Activated T-cell treated with anti-CD3 and anti-CD28 coated beads, Interleukin-2, amount 50 U/mL, for 24 hours (primary cell): ENCODE data around the gene PIN4.

Source experiments
- DNase-seq: peaks from one replicate; pipeline ENCODE4 v3.0.0-alpha.2; 2020
- H3K27ac Mint-ChIP-seq: 2 replicates; pipeline ENCODE4 v1.8.0; 2020; ENCODE audit warnings: mild to moderate bottlenecking, mixed read lengths
- H3K27me3 Mint-ChIP-seq: 2 replicates; pipeline ENCODE4 v1.8.0; 2020; ENCODE audit warnings: mixed read lengths
- H3K36me3 Mint-ChIP-seq: 2 replicates; pipeline ENCODE4 v1.8.0; 2020; ENCODE audit warnings: low read depth, mixed read lengths
- H3K4me1 Mint-ChIP-seq: 2 replicates; pipeline ENCODE4 v1.8.0; 2020; ENCODE audit warnings: low read depth, mixed read lengths
- H3K4me3 Mint-ChIP-seq: 2 replicates; pipeline ENCODE4 v1.8.0; 2020; ENCODE audit warnings: mild to moderate bottlenecking, moderate library complexity, mixed read lengths
- H3K9me3 Mint-ChIP-seq: 2 replicates; pipeline ENCODE4 v1.8.0; 2020; ENCODE audit warnings: mixed read lengths

Gene PIN4

DNA sequence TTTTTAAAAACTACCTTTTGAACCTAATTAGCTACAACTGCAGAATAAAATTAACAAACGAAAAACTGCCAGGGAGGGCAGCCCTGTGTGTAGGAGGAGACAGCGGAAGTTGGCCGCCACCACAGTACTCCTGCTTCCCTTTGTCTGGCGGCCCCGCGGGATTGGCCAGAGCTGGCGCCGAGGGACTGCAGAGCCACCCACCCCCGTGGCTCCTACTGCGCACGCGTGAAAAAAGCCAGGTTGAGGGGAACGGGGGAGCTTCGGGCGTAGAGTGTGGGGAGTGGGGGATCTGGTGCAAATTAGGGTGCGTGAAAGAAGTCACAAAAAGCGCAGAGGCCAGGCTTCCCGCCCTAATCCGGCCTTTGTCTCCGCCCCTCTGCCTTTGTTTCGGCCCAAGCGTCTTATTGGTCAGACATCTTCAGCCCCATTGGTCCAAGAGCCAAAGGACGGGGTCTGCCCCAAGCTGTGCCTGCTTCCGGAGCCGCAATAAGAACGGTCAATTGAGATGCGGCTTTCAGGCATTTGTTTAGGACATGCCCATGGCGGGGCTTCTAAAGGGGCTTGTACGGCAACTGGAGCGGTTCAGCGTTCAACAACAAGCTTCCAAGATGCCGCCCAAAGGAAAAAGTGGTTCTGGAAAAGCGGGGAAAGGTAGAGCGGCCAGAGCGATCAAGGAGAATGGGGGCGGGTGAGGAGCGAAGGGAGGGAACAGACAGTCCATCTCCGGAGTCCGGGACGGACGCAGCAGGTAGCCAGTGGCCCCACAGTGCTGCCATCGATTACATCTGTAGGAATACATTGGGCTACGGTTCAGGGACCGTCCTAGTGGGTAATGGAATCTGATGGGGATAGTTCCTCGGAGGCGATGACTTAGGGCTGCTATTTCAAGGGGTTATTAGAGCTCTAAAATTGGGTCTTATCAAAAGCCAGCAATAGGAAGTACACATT is at the start of gene PIN4:
Gene PIN4 (plus strand): TSS at position 580 of the 948 bp plus-strand sequence. CDS start 29 bp downstream, at position 609.
- H3K4me1 Mint-ChIP-seq = peaks cover 14% of the 10 kb centered on the region
- peak; percentile 85 for DNase-seq
- H3K36me3 Mint-ChIP-seq = peaks cover 10% of the 10 kb centered on the region
- no peak within 1 kb of the TSS for H3K4me3 Mint-ChIP-seq
- peaks cover 11% of the 10 kb centered on the region for H3K27me3 Mint-ChIP-seq
- no peak within 1 kb of the TSS for H3K27ac Mint-ChIP-seq
- H3K9me3 Mint-ChIP-seq = no peaks in the 10 kb centered on the region

GRCh38 chrX:72132456-72132855 is 49.1 kb upstream of the PIN4 start:
- H3K4me3 Mint-ChIP-seq = no peak overlapping the region

DNA sequence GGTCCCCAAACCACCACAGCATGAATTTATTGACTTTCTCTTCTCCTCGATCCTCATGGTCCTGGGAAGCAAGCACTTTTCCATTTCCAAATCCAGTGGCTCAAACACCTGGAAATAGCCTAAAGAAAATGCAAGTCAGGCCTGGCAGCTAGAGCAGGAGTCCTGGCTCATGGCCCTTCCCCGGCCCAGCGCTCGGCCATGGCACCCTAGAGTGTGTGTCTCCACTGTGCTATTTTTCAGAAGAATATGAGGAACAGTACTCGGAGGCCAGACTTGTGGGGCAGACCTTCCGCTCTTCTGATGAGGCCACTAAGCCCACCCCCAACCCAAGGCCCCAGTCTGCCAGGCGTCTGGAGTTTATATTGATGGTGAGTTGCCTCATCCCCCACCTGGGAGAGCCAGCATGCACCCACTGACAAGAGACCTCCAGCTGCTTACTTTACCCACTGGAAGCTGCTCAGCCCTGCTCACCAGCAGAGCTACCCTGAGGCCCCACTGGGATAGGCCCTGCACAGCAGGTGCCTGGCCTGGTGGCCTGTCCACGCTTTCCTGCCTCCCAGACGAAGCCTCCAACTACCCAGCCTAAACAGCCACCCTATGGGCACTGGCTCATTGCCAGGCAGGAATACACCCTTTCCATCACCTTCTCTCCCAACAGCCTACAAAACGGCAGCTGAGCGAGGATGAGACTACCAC is 47.6 kb upstream of the PIN4 start:
- H3K4me3 Mint-ChIP-seq = no peak overlapping the region
- H3K27ac Mint-ChIP-seq = no peak overlapping the region

More at GRCh38 chrX:72132456-72132855, 49.1 kb upstream of the PIN4 start:
- peaks cover 82% of the 10 kb centered on the region for H3K27me3 Mint-ChIP-seq
- peaks cover 6% of the 10 kb centered on the region for H3K4me1 Mint-ChIP-seq
- H3K36me3 Mint-ChIP-seq = no peaks in the 10 kb centered on the region
- no peak overlapping the region for H3K27ac Mint-ChIP-seq
- H3K9me3 Mint-ChIP-seq = no peaks in the 10 kb centered on the region
- no peak for DNase-seq

GRCh38 chrX:72137846-72138495 is 43.6 kb upstream of the PIN4 start:
- no peaks in the 10 kb centered on the region for H3K36me3 Mint-ChIP-seq
- peaks cover 11% of the 10 kb centered on the region for H3K4me1 Mint-ChIP-seq
- H3K4me3 Mint-ChIP-seq = no peak overlapping the region
- no peak for DNase-seq
- no peak overlapping the region for H3K27ac Mint-ChIP-seq
- peaks cover 79% of the 10 kb centered on the region for H3K27me3 Mint-ChIP-seq
- H3K9me3 Mint-ChIP-seq = no peaks in the 10 kb centered on the region

More for the DNA sequence above, 47.6 kb upstream of the PIN4 start:
- DNase-seq = no peak
- Mint-ChIP-seq H3K4me1 (peaks cover 6% of the 10 kb centered on the region), H3K9me3 (no peaks in the 10 kb centered on the region), H3K36me3 (no peaks in the 10 kb centered on the region), H3K27me3 (peaks cover 78% of the 10 kb centered on the region)

- Mint-ChIP-seq H3K9me3 (no peaks in the 10 kb centered on the region), H3K27ac (no peak overlapping the region), H3K36me3 (no peaks in the 10 kb centered on the region), H3K27me3 (peaks cover 72% of the 10 kb centered on the region), H3K4me3 (no peak overlapping the region), H3K4me1 (peaks cover 24% of the 10 kb centered on the region)
- DNase-seq = no peak
These were observed 42.0 kb upstream of the PIN4 start for GRCh38 chrX:72139538-72139937.

GRCh38 chrX:72141372-72142004 is 40.1 kb upstream of the PIN4 start:
- no peak overlapping the region for H3K27ac Mint-ChIP-seq
- no peak for DNase-seq
- H3K4me1 Mint-ChIP-seq = peaks cover 28% of the 10 kb centered on the region
- H3K4me3 Mint-ChIP-seq = no peak overlapping the region
- no peaks in the 10 kb centered on the region for H3K9me3 Mint-ChIP-seq
- H3K27me3 Mint-ChIP-seq = peaks cover 64% of the 10 kb centered on the region
- no peaks in the 10 kb centered on the region for H3K36me3 Mint-ChIP-seq

GRCh38 chrX:72142094-72142793 is 39.3 kb upstream of the PIN4 start:
- H3K27me3 Mint-ChIP-seq = peaks cover 68% of the 10 kb centered on the region
- no peak overlapping the region for H3K4me3 Mint-ChIP-seq
- no peak overlapping the region for H3K27ac Mint-ChIP-seq
- DNase-seq = no peak
- H3K9me3 Mint-ChIP-seq = no peaks in the 10 kb centered on the region
- H3K4me1 Mint-ChIP-seq = peaks cover 28% of the 10 kb centered on the region
- H3K36me3 Mint-ChIP-seq = no peaks in the 10 kb centered on the region

DNA sequence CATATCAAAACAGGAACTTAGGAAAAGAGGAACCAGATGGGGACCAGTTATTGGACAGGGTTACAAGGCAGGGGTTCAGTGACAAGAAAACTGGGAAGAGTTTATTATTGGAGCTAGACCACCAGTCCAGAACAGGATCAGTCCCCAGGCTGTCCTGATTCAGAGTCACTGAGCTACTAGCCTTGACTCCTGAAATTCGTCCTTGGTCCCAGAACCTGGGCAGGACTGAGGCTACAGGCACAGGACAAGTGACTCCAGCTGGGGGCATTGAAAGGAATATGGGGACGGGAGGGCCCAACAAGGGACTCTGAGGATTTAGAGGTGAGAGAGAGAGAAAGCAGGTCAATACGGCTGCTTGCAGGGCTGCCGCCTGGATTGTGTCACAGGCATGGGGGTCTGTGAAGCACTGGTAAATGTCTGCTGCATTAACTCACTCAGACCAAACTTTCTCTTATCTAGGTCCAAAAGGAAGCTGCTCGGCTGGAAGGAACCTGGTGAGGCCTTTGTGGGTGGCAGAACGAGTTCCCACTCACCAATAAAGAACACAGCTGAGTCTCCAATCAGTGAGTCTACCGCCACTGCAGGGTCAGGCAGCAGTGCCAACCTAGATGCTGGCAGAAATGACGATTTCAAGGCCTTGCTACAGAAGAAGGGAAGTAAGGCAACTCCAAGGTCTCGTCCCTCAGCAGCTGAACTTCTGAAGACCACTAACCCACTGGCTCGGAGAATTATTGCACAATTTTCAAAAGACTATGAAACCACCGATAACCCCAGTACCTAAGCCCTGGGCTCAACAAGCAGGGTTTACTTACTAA is 38.6 kb upstream of the PIN4 start:
- no peak overlapping the region for H3K4me3 Mint-ChIP-seq
- H3K27ac Mint-ChIP-seq = no peak overlapping the region

DNA sequence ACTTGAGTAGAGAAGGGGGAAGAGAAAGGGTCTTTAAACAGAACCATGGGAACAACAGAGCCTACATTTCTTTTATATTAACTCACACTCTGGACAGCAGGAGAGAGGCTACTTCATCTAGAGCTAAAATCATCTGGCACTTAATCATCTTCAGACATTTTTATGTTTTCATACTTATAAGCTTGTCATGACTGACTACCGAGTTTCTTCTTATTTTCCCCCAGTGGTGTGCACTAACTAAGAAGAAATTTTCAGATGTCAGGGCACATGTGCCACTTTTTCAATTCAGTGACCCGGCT is 38.0 kb upstream of the PIN4 start:
- no peak for DNase-seq
- no peaks in the 10 kb centered on the region for H3K9me3 Mint-ChIP-seq
- H3K27me3 Mint-ChIP-seq = peaks cover 71% of the 10 kb centered on the region
- H3K27ac Mint-ChIP-seq = no peak overlapping the region
- H3K36me3 Mint-ChIP-seq = no peaks in the 10 kb centered on the region
- H3K4me1 Mint-ChIP-seq = peaks cover 28% of the 10 kb centered on the region
- no peak overlapping the region for H3K4me3 Mint-ChIP-seq

More for the DNA sequence above, 38.6 kb upstream of the PIN4 start:
- DNase-seq = no peak
- H3K4me1 Mint-ChIP-seq = peaks cover 28% of the 10 kb centered on the region
- no peaks in the 10 kb centered on the region for H3K36me3 Mint-ChIP-seq
- no peaks in the 10 kb centered on the region for H3K9me3 Mint-ChIP-seq
- H3K27me3 Mint-ChIP-seq = peaks cover 73% of the 10 kb centered on the region

DNA sequence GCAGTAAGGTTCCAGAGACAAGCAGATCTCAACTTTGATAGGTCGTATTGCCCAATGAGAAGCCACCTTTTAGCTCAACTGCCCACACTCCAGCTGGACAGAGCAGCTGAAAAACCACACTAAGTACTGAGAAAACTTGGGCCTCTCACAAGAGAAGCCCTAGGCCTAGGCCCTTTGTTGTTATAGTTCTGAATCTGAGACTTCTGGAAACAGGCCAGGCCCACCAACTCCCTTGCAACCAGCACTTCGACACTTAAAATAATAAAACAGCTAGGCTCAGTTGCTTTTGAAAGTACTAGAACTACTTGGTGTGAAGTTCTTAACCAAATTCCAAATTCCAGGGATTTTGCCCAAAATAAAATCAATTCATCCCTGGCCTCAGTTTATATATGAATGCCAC is 36.4 kb upstream of the PIN4 start:
- Mint-ChIP-seq H3K4me1 (peaks cover 28% of the 10 kb centered on the region), H3K9me3 (no peaks in the 10 kb centered on the region), H3K27me3 (peaks cover 63% of the 10 kb centered on the region), H3K36me3 (no peaks in the 10 kb centered on the region), H3K4me3 (no peak overlapping the region), H3K27ac (no peak overlapping the region)
- no peak for DNase-seq

DNA sequence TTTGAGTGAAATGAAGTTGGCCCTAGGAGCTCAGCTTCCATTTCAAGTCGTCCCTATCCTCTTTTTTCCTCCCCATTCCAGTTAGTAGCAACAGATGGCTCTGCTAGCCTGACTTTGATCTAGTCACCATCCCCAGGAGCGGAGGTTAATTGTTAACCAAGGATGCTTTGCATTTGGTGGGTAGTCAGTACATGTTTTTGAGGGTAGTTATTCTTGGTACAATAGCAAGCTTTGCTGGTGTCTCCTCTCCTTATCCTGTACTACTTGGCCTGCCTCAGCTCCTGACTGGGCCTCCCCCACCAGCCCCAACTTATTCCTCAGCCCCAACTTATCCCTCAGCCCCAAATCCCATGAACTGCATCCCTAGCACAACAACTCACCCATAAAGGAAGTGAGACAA is 35.0 kb upstream of the PIN4 start:
- Mint-ChIP-seq H3K27me3 (peaks cover 59% of the 10 kb centered on the region), H3K9me3 (no peaks in the 10 kb centered on the region), H3K36me3 (no peaks in the 10 kb centered on the region), H3K27ac (no peak overlapping the region), H3K4me1 (peaks cover 24% of the 10 kb centered on the region), H3K4me3 (no peak overlapping the region)
- DNase-seq = no peak

GRCh38 chrX:72158773-72159172 is 22.8 kb upstream of the PIN4 start:
- Mint-ChIP-seq H3K27me3 (peaks cover 54% of the 10 kb centered on the region), H3K27ac (no peak overlapping the region), H3K36me3 (no peaks in the 10 kb centered on the region), H3K4me3 (no peak overlapping the region), H3K9me3 (no peaks in the 10 kb centered on the region), H3K4me1 (no peaks in the 10 kb centered on the region)
- DNase-seq = no peak

DNA sequence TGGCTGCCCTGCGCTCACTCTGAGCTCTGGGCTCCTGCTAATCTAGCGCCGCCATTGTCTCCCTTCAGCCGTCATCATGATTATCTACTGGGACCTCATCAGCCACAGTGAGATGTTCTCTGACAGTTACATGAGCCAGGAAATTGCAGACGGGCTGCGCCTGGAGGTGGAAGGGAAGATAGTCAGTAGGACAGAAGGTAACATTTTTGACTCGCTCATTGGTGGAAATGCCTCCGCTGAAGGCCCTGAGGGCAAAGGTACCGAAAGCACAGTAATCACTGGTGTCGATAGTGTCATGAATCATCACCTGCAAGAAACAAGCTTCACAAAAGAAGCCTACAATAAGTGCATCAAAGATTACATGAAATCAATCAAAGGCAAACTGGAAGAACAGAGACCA is 21.8 kb upstream of the PIN4 start:
- no peak for DNase-seq

More for the DNA sequence above, 21.8 kb upstream of the PIN4 start:
- Mint-ChIP-seq H3K27ac (no peak overlapping the region), H3K9me3 (no peaks in the 10 kb centered on the region), H3K4me3 (no peak overlapping the region), H3K36me3 (no peaks in the 10 kb centered on the region), H3K27me3 (peaks cover 48% of the 10 kb centered on the region), H3K4me1 (no peaks in the 10 kb centered on the region)
